PC-3 (cell line): Measurements from ENCODE around the gene MAP2K2. TPM values are rescaled to one million over a fixed set of nuclear protein-coding genes. Genes with fewer than 3 reads are reported as not detected.

Experiments used
- ATAC-seq: fragments of 200-7000 bp; cut with Tn5 transposase; 2 replicates; pipeline ENCODE4 v1.9.1; 2020; ENCODE audit warnings: mild to moderate bottlenecking, moderate library complexity
- BruUV-seq: library from RNA; stranded (reverse); fragments of 400-500 nt; replicated peaks from 2 replicates; lab custom pipeline; 2021; lab: Mats Ljungman, UMichigan
- CTCF ChIA-PET: fragments of 300-600 bp; sonication (Branson Sonifier 250); formaldehyde crosslinking; loops from one replicate; lab custom pipeline; 2022; ENCODE audit warnings: antibody characterized with exemption; lab: Charles Lee
- POLR2A ChIA-PET: fragments of 300-600 bp; sonication (Branson Sonifier 250); formaldehyde crosslinking; loops from one replicate; lab custom pipeline; 2022; ENCODE audit warnings: antibody characterized with exemption; ENCODE audit not compliant: unreplicated experiment; lab: Charles Lee
- DNase-seq: peaks from one replicate; pipeline ENCODE4 v3.0.0-alpha.2; 2015
- H2AFZ ChIP-seq: fragments of 300-600 bp; sonication (generic); 2 replicates; pipeline ENCODE4 v1.6.0; 2016; ENCODE audit warnings: antibody characterized with exemption, low read length
- H3F3A ChIP-seq: fragments of 300-600 bp; sonication (generic); one replicate; pipeline ENCODE4 v1.6.0; 2017; ENCODE audit warnings: antibody characterized with exemption, low read length, control low read depth, mild to moderate bottlenecking; ENCODE audit not compliant: unreplicated experiment
- H3K27ac ChIP-seq: fragments of 300-600 bp; sonication (generic); 2 replicates; pipeline ENCODE4 v1.5.1; 2016; ENCODE audit warnings: mild to moderate bottlenecking, low read length
- H3K27me3 ChIP-seq: fragments of 300-600 bp; sonication (generic); 2 replicates; pipeline ENCODE4 v1.6.1; 2016; ENCODE audit warnings: low read length, mixed read lengths
- H3K36me3 ChIP-seq: fragments of 300-600 bp; sonication (generic); 2 replicates; pipeline ENCODE4 v1.6.1; 2016; ENCODE audit warnings: low read depth, mixed run types, low read length, mixed read lengths
- H3K4me1 ChIP-seq: fragments of 300-600 bp; sonication (generic); 2 replicates; pipeline ENCODE4 v1.5.1; 2016; ENCODE audit warnings: low read length; ENCODE audit not compliant: insufficient read depth
- H3K4me2 ChIP-seq: fragments of 300-600 bp; sonication (generic); 2 replicates; pipeline ENCODE4 v1.6.0; 2016; ENCODE audit warnings: low read length
- H3K4me3 ChIP-seq: fragments of 300-600 bp; sonication (generic); 2 replicates; pipeline ENCODE4 v1.5.1; 2016; ENCODE audit warnings: mild to moderate bottlenecking, low read length, mixed read lengths
- H3K79me2 ChIP-seq: fragments of 300-600 bp; sonication (generic); 2 replicates; pipeline ENCODE4 v1.6.1; 2017; ENCODE audit warnings: low read length, mixed read lengths
- H3K9ac ChIP-seq: fragments of 300-600 bp; sonication (generic); 2 replicates; pipeline ENCODE4 v1.6.0; 2016; ENCODE audit warnings: mild to moderate bottlenecking, low read length
- H3K9me2 ChIP-seq: fragments of 300-600 bp; sonication (generic); replicated peaks from 2 replicates; pipeline ENCODE4 v1.6.1; 2016; ENCODE audit warnings: mixed run types, low read length, mixed read lengths
- H3K9me3 ChIP-seq: fragments of 300-600 bp; sonication (generic); 2 replicates; pipeline ENCODE4 v1.6.1; 2016; ENCODE audit warnings: low read length, mixed read lengths
- H4K20me1 ChIP-seq: fragments of 300-600 bp; sonication (generic); 2 replicates; pipeline ENCODE4 v1.6.1; 2016; ENCODE audit warnings: low read length, mixed read lengths
- CTCF ChIP-seq: fragments of 300-600 bp; sonication (generic); conservative IDR thresholded peaks from 2 replicates; pipeline ENCODE4 v1.5.1; 2017; ENCODE audit warnings: antibody characterized with exemption, low read depth, mild to moderate bottlenecking, low read length
- EZH2 ChIP-seq: fragments of 300-600 bp; sonication (generic); IDR thresholded peaks from one replicate; pipeline ENCODE4 v1.6.1; 2017; ENCODE audit warnings: antibody characterized with exemption, mild to moderate bottlenecking, low read length; ENCODE audit not compliant: unreplicated experiment
- EZH2phosphoT487 ChIP-seq: fragments of 300-600 bp; sonication (generic); IDR thresholded peaks from 2 replicates; pipeline ENCODE4 v1.6.1; 2018; ENCODE audit warnings: mild to moderate bottlenecking, antibody characterized with exemption, low read length, borderline replicate concordance
- intact Hi-C: fragments of 100-400 bp; cut with micrococcal nuclease; formaldehyde crosslinking; loops from 2 replicates; pipeline ENCODE4 v1.9.0; 2023
- total RNA-seq: library from RNA; depleted of rRNA; stranded (reverse); fragments of >200 nt; gene quantifications from 2 replicates; pipeline ENCODE4 v1.2.3, GENCODE V29; 2014

Gene MAP2K2
- total RNA-seq, 1 experiment from 2014 or later: 229 TPM

GRCh38 chr19:4045597-4046361, 78.1 kb downstream of the MAP2K2 start:
- no peak overlapping the region for H3K4me3 ChIP-seq
- TF ChIP-seq EZH2 (no peak), EZH2phosphoT487 (no peak), CTCF (no peak)
- DNase-seq (no peak), ATAC-seq (no peak)
- H3K9me2 ChIP-seq: no peaks in the 10 kb centered on the region
- H3K27me3 ChIP-seq: no peaks in the 10 kb centered on the region
- BruUV-seq: no TSS peak
- ChIA-PET POLR2A (no interaction called here), CTCF (no interaction called here)
- H3K9ac ChIP-seq: no peak overlapping the region
- H3K27ac ChIP-seq: no peak overlapping the region
- no peak overlapping the region for H3K4me2 ChIP-seq
- 0 out of 2 replicates have a peak, but pooled peaks cover 3% of the 10 kb centered on the region for H3K4me1 ChIP-seq
- H3K36me3 ChIP-seq: no peaks in the 10 kb centered on the region
- no peak overlapping the region for H2AFZ ChIP-seq
- no peaks in the 10 kb centered on the region for H4K20me1 ChIP-seq
- no peaks in the 10 kb centered on the region for H3K9me3 ChIP-seq
- peaks cover 33% of the 10 kb centered on the region for H3K79me2 ChIP-seq
- H3F3A ChIP-seq: no peaks in the 10 kb centered on the region
- intact Hi-C loops: no loop called here

DNA sequence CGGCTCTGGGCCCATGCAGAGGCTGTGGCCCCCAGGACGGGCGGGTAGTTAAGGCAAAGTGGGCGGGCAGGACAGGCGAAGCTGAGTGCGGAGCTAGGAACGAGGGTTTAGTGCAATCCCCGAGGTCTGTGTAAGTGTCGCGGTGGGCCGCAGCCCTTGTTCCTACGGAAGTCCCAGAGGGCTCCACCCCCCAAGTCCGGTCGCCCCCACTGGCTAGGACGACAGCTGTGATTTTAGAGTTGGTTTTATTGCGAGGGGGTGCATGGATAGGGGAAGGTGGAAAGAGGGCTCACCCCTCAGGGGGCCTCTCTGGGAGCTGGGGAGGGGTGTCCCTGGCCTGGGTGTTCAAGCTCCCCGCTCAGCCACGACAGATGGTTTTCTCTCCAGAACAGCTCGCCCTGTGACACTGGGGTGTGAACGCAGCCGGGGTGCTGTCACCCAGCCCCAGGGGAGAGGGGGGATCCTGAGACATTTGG, 78.9 kb downstream of the MAP2K2 start:
- CTCF ChIA-PET: no interaction called here
- Histone ChIP-seq H3K9ac (no peak overlapping the region), H3F3A (no peaks in the 10 kb centered on the region), H3K36me3 (no peaks in the 10 kb centered on the region), H3K4me1 (0 out of 2 replicates have a peak, but pooled peaks cover 3% of the 10 kb centered on the region), H3K27ac (no peak overlapping the region), H3K4me2 (no peak overlapping the region), H3K9me2 (no peaks in the 10 kb centered on the region), H3K27me3 (no peaks in the 10 kb centered on the region), H4K20me1 (no peaks in the 10 kb centered on the region), H3K79me2 (peaks cover 26% of the 10 kb centered on the region), H2AFZ (no peak overlapping the region), H3K4me3 (no peak overlapping the region), H3K9me3 (no peaks in the 10 kb centered on the region)
- intact Hi-C loops: no loop called here
- no TSS peak for BruUV-seq
- no peak for TF ChIP-seq EZH2phosphoT487
- no peak for TF ChIP-seq EZH2
- no peak for TF ChIP-seq CTCF
- POLR2A ChIA-PET: no interaction called here
- no peak for ATAC-seq
- DNase-seq: no peak
